Measurements from ENCODE around the gene CCDC13.

The CCDC13 gene

DNA sequence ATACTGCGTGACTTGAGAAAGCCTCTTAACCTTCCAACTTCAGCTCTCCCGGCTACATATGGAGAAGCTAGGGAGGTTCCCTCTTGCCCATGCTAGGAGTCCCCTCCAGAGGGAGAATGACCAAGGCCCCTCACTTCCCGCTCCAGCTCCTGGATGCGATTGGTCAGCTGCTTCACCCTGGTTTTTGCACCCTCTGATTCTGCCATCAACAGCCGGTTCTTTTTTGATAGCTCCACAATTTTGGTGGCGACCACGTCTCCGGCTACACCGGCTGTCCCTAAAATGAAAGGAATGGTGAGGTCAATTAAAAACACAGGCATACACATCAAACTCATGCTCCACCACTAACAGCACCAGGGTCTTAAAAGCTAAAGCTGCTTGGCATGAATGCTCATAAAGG, 20.6 kb downstream of the CCDC13 start:
- Mint-ChIP-seq H3K36me3 (ENCODE audit: low read depth) (no peaks in the 10 kb centered on the region), H3K27me3 (no peaks in the 10 kb centered on the region), H3K4me3 (no peak overlapping the region), H3K9me3 (no peaks in the 10 kb centered on the region), H3K4me1 (ENCODE audit: low read depth) (peaks cover 17% of the 10 kb centered on the region), H3K27ac (no peak overlapping the region)
- no peak for DNase-seq

DNA sequence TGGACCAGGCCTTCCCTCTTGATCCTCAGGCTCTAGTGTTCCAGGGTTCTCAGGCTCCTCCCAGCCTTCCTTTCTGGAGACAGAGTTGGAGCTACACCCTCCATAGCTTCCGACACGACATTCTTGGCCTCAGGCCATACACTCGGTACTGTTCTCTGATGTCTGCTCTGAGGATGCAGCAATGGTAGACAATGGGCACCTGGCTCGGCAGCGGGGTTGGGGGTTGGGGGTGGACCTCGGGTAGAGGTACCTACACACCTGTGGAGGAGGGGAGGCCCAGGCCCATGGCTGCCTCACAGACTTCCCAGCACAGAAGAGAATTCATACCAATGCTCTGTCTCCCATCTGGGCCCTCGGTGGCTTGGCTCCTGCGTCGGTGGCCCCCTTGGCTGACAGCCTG, 21.4 kb downstream of the CCDC13 start:
- Mint-ChIP-seq H3K4me3 (no peak overlapping the region), H3K36me3 (ENCODE audit: low read depth) (no peaks in the 10 kb centered on the region), H3K9me3 (no peaks in the 10 kb centered on the region), H3K27me3 (no peaks in the 10 kb centered on the region), H3K27ac (no peak overlapping the region), H3K4me1 (ENCODE audit: low read depth) (peaks cover 26% of the 10 kb centered on the region)
- peak; percentile 7 for DNase-seq

DNA sequence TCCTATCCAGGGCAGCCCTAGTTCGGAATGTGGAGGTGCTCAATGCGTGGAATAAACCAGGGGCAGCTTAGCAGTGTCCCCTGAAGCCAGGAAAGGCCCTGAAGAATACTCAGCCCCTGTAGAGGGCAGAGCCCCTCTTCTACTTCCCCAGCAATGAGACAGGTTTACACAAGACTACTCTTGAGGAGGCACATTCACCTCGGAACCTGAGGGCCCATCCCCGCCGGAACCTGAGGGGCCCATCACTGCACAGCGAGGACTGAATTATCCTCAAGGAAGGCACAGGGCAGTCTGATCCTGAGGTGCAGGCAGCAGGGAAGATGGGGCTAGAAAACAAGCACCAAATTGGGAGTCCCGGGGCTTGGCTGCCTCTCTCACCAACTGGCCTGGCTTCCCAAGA, 22.2 kb downstream of the CCDC13 start:
- no peaks in the 10 kb centered on the region for H3K36me3 Mint-ChIP-seq (ENCODE audit: low read depth)
- no peak overlapping the region for H3K27ac Mint-ChIP-seq
- no peak overlapping the region for H3K4me3 Mint-ChIP-seq
- H3K9me3 Mint-ChIP-seq: no peaks in the 10 kb centered on the region
- DNase-seq: peak; percentile 22
- no peaks in the 10 kb centered on the region for H3K27me3 Mint-ChIP-seq
- peaks cover 26% of the 10 kb centered on the region for H3K4me1 Mint-ChIP-seq (ENCODE audit: low read depth)

GRCh38 chr3:42749753-42750231, 23.3 kb downstream of the CCDC13 start:
- Mint-ChIP-seq H3K36me3 (ENCODE audit: low read depth) (no peaks in the 10 kb centered on the region), H3K4me1 (ENCODE audit: low read depth) (peaks cover 26% of the 10 kb centered on the region), H3K9me3 (no peaks in the 10 kb centered on the region), H3K27ac (no peak overlapping the region), H3K27me3 (no peaks in the 10 kb centered on the region), H3K4me3 (no peak overlapping the region)
- peak; percentile 13 for DNase-seq

- H3K36me3 Mint-ChIP-seq (ENCODE audit: low read depth): no peaks in the 10 kb centered on the region
Observed at GRCh38 chr3:42749025-42749752, 23.9 kb downstream of the CCDC13 start.

DNA sequence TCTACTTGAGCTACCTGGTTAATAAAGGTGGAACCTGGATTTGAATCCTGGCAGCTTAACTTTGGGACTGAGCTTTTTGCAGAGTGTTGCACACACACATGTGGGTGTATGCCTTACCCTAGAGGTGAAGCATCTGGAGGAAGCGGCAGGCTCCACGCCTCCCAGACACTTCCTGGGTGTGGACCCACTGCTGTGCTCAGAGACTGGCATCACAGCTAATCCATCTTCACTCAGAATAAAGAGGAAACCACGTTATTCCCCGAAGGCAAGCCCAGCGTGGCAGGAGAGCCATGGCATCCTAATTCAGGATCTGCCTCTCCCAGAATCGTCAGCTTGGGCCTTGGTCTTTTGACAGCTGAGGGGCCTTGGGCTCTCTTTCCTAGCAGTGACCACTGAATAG, 25.5 kb downstream of the CCDC13 start:
- H3K27ac Mint-ChIP-seq: peak overlapping the region; percentile 68
- peaks cover 28% of the 10 kb centered on the region for H3K4me1 Mint-ChIP-seq (ENCODE audit: low read depth)
- H3K27me3 Mint-ChIP-seq: no peaks in the 10 kb centered on the region
- no peaks in the 10 kb centered on the region for H3K9me3 Mint-ChIP-seq
- H3K4me3 Mint-ChIP-seq: no peak overlapping the region
- DNase-seq: peak; percentile 37
- no peaks in the 10 kb centered on the region for H3K36me3 Mint-ChIP-seq (ENCODE audit: low read depth)

More at GRCh38 chr3:42749025-42749752, 23.9 kb downstream of the CCDC13 start:
- Mint-ChIP-seq H3K27ac (peak overlapping the region; percentile 40), H3K4me3 (no peak overlapping the region), H3K4me1 (ENCODE audit: low read depth) (peaks cover 27% of the 10 kb centered on the region), H3K27me3 (no peaks in the 10 kb centered on the region), H3K9me3 (no peaks in the 10 kb centered on the region)
- peak; percentile 26 for DNase-seq

- H3K4me3 Mint-ChIP-seq: no peak overlapping the region
- H3K4me1 Mint-ChIP-seq (ENCODE audit: low read depth): peaks cover 28% of the 10 kb centered on the region
- H3K36me3 Mint-ChIP-seq (ENCODE audit: low read depth): no peaks in the 10 kb centered on the region
- H3K27ac Mint-ChIP-seq: peak overlapping the region; percentile 68
- DNase-seq: no peak
- no peaks in the 10 kb centered on the region for H3K9me3 Mint-ChIP-seq
- H3K27me3 Mint-ChIP-seq: no peaks in the 10 kb centered on the region
Observed at GRCh38 chr3:42746455-42747450, 26.3 kb downstream of the CCDC13 start.

DNA sequence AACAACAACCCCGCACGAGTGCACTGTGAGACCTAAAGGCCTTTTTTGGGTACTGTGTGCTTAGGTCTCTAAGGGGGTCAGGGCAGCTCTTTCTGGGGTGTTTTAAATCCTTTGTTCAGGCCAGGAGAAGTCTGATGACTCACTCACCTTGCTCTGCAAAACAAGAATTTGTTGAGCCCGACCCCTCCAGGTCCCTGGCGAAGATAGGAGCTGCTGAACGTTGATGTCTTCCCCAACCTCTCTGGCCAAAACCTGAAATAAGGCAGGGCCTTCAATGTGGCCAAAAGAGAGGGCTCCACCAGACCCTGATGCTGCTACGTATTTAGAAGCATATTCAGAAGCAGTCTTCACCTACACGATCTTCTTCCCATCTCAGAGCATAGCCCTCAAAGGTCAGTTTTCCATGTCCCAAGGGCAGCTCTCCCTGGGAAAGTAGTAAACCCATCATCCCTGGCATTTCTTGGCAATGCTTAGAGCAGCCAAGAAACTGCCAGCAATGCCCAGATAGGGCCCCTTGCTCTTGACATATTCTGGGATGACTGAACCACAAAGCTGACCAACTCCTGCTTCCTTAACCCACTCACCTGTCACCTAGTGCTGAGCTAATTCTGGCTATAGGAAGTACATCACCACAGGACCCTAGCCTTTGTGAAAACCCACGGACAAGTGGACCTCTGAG, 27.1 kb downstream of the CCDC13 start:
- no peaks in the 10 kb centered on the region for H3K9me3 Mint-ChIP-seq
- no peaks in the 10 kb centered on the region for H3K27me3 Mint-ChIP-seq
- H3K36me3 Mint-ChIP-seq (ENCODE audit: low read depth): no peaks in the 10 kb centered on the region
- DNase-seq: no peak
- H3K4me1 Mint-ChIP-seq (ENCODE audit: low read depth): peaks cover 28% of the 10 kb centered on the region
- H3K27ac Mint-ChIP-seq: no peak overlapping the region
- H3K4me3 Mint-ChIP-seq: no peak overlapping the region

DNA sequence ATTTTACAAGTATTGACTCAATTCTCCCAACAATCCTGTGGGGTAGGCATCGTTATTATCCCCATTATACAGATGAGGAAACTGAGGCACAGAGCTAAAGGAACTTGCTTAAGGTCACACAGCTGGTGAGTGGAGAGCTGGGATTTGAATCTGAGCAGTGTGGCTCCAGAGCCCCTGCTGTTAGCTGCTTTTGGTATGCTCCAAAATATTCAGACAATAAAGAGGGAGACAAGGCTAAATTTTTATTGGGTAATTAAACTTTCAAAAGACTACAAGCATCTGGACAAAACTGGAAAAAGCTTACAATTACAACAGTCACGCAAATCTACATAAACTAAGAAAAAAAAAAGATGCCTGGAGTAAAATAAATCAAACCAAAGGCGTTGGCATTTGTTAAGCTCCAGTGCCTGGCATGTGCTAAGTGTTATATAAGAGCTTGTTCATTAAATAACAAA, 27.7 kb downstream of the CCDC13 start:
- no peak overlapping the region for H3K27ac Mint-ChIP-seq
- H3K36me3 Mint-ChIP-seq (ENCODE audit: low read depth): no peaks in the 10 kb centered on the region
- no peaks in the 10 kb centered on the region for H3K27me3 Mint-ChIP-seq
- no peak overlapping the region for H3K4me3 Mint-ChIP-seq
- H3K9me3 Mint-ChIP-seq: no peaks in the 10 kb centered on the region
- H3K4me1 Mint-ChIP-seq (ENCODE audit: low read depth): peaks cover 28% of the 10 kb centered on the region
- DNase-seq: no peak

DNA sequence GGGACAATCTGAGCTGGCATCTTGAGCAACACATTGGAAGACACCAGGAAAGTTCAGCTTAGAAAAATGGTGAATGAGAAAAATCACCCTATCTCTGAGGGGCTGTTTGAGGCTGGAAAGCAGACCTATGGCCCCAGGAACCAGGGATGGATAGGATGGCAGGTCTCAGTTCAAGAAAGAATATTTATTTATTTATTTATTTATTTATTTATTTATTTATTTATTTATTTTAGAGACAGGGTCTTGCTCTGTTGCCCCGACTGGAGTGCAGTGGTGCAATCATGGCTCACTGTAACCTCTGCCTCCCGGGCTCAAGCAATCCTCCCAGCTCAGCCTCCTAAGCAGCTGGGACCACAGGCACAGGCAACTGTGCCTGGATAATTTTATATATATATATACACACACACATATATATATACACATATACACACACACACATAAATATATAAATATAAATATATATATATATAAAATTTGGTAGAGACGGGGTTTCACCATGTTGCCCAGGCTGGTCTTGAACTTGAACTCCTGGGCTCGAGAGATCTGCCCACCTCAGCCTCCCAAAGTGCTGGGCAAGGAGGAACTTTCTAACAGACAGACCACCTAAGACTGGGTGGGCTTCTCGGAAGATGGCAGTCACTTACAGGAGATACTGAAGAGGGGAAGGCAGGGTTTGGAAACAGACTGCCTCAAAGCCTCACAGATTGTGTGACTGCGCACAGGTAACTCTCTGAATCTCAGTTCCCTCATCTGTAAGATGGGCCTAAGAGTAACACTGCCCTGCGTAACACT, 29.7 kb downstream of the CCDC13 start:
- DNase-seq: no peak
- Mint-ChIP-seq H3K9me3 (no peaks in the 10 kb centered on the region), H3K27me3 (no peaks in the 10 kb centered on the region), H3K4me3 (no peak overlapping the region), H3K27ac (no peak overlapping the region), H3K36me3 (ENCODE audit: low read depth) (no peaks in the 10 kb centered on the region), H3K4me1 (ENCODE audit: low read depth) (peaks cover 20% of the 10 kb centered on the region)

GRCh38 chr3:42742688-42743087, 30.4 kb downstream of the CCDC13 start:
- Mint-ChIP-seq H3K4me1 (ENCODE audit: low read depth) (peaks cover 13% of the 10 kb centered on the region), H3K27ac (no peak overlapping the region), H3K9me3 (no peaks in the 10 kb centered on the region), H3K27me3 (no peaks in the 10 kb centered on the region), H3K36me3 (ENCODE audit: low read depth) (no peaks in the 10 kb centered on the region), H3K4me3 (no peak overlapping the region)
- DNase-seq: no peak

DNA sequence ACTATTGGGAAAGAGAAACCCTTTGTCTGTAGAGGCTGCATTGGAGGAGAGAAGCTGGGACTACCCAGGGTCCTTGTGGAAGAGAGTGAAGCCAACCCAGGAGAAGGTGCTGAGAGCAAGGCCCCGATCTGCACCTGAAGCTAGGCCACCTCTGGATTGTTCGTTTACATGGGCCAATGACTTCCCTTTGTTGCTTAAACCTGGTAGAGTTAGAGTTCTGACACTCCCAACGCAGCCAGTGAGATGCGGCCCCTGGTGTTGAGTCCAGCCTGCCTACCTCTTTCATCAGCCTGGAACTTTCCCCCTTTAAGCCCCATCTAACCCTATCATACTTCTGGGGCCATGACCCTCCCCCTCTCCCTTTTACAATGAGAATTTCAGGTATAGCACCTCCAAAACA, 30.8 kb downstream of the CCDC13 start:
- no peaks in the 10 kb centered on the region for H3K36me3 Mint-ChIP-seq (ENCODE audit: low read depth)
- H3K9me3 Mint-ChIP-seq: no peaks in the 10 kb centered on the region
- H3K27ac Mint-ChIP-seq: no peak overlapping the region
- no peaks in the 10 kb centered on the region for H3K27me3 Mint-ChIP-seq
- no peak for DNase-seq
- no peak overlapping the region for H3K4me3 Mint-ChIP-seq
- peaks cover 9% of the 10 kb centered on the region for H3K4me1 Mint-ChIP-seq (ENCODE audit: low read depth)

GRCh38 chr3:42741796-42742195, 31.3 kb downstream of the CCDC13 start:
- H3K4me1 Mint-ChIP-seq (ENCODE audit: low read depth): peaks cover 4% of the 10 kb centered on the region
- H3K4me3 Mint-ChIP-seq: no peak overlapping the region
- no peaks in the 10 kb centered on the region for H3K9me3 Mint-ChIP-seq
- no peak overlapping the region for H3K27ac Mint-ChIP-seq
- no peaks in the 10 kb centered on the region for H3K36me3 Mint-ChIP-seq (ENCODE audit: low read depth)
- H3K27me3 Mint-ChIP-seq: no peaks in the 10 kb centered on the region
- DNase-seq: no peak

Measured in activated T-cell treated with anti-CD3 and anti-CD28 coated beads, Interleukin-2, amount 50 U/mL, for 24 hours (primary cell).